GM23338 (cell line): ENCODE data around the gene MIDN. TPM values are rescaled to one million over a fixed set of nuclear protein-coding genes. Genes with fewer than 3 reads are reported as not detected.

ENCODE experiments used
- ATAC-seq: fragments of 200-7000 bp; cut with Tn5 transposase; 3 replicates; pipeline ENCODE4 v1.9.1; 2020
- DNase-seq: peaks from one replicate; pipeline ENCODE4 v3.0.0-alpha.2; 2015; ENCODE audit warnings: low spot score
- H2AFZ ChIP-seq: fragments of 200-600 bp; sonication (generic); 2 replicates; pipeline ENCODE4 v1.8.0; 2016; ENCODE audit warnings: antibody characterized with exemption, mild to moderate bottlenecking, moderate library complexity
- H3F3A ChIP-seq: fragments of 200-600 bp; sonication (generic); replicated peaks from 2 replicates; pipeline ENCODE4 v1.8.0; 2017; ENCODE audit warnings: antibody characterized with exemption, mixed run types, low read depth
- H3K27ac ChIP-seq: fragments of 200-600 bp; sonication (generic); 2 replicates; pipeline ENCODE4 v1.6.1; 2016; ENCODE audit warnings: low read depth
- H3K27me3 ChIP-seq: fragments of 200-600 bp; sonication (generic); 2 replicates; pipeline ENCODE4 v1.8.0; 2016; ENCODE audit warnings: mild to moderate bottlenecking, mixed run types, moderate library complexity; ENCODE audit not compliant: insufficient read depth
- H3K36me3 ChIP-seq: fragments of 200-600 bp; sonication (generic); 2 replicates; pipeline ENCODE4 v1.8.0; 2016; ENCODE audit warnings: mild to moderate bottlenecking; ENCODE audit not compliant: insufficient read depth
- H3K4me1 ChIP-seq: fragments of 200-600 bp; sonication (generic); 2 replicates; pipeline ENCODE4 v1.8.0; 2016; ENCODE audit warnings: mild to moderate bottlenecking, moderate library complexity; ENCODE audit not compliant: insufficient read depth
- H3K4me2 ChIP-seq: fragments of 200-600 bp; sonication (generic); 2 replicates; pipeline ENCODE4 v1.7.1; 2017; ENCODE audit warnings: mixed run types
- H3K4me3 ChIP-seq: fragments of 200-600 bp; sonication (generic); 2 replicates; pipeline ENCODE4 v1.6.1; 2016; ENCODE audit warnings: mixed run types
- H3K79me2 ChIP-seq: fragments of 200-600 bp; sonication (generic); replicated peaks from 2 replicates; pipeline ENCODE4 v1.8.0; 2017; ENCODE audit warnings: mild to moderate bottlenecking; ENCODE audit not compliant: insufficient read depth
- H3K9me2 ChIP-seq: fragments of 200-600 bp; sonication (generic); 2 replicates; pipeline ENCODE4 v1.8.0; 2017; ENCODE audit not compliant: insufficient read depth
- H4K20me1 ChIP-seq: fragments of 200-600 bp; sonication (generic); replicated peaks from 2 replicates; pipeline ENCODE4 v1.8.0; 2017; ENCODE audit warnings: mild to moderate bottlenecking; ENCODE audit not compliant: insufficient read depth
- H3K27ac Mint-ChIP-seq: 2 replicates; pipeline ENCODE4 v1.8.0; 2020; ENCODE audit warnings: inconsistent platforms, mild to moderate bottlenecking, moderate library complexity, mixed read lengths
- H3K27me3 Mint-ChIP-seq: 3 replicates; pipeline ENCODE4 v1.8.0; 2022; ENCODE audit warnings: low read depth, mild to moderate bottlenecking, moderate library complexity, mixed read lengths, inconsistent platforms; ENCODE audit not compliant: insufficient read depth, poor library complexity
- H3K36me3 Mint-ChIP-seq: 3 replicates; pipeline ENCODE4 v1.8.0; 2021; ENCODE audit warnings: low read depth, mild to moderate bottlenecking, inconsistent platforms, moderate library complexity, mixed read lengths
- H3K4me1 Mint-ChIP-seq: 3 replicates; pipeline ENCODE4 v1.8.0; 2020; ENCODE audit warnings: mild to moderate bottlenecking, inconsistent platforms, mixed read lengths
- H3K4me3 Mint-ChIP-seq: 3 replicates; pipeline ENCODE4 v1.8.0; 2021; ENCODE audit warnings: moderate library complexity, mild to moderate bottlenecking, inconsistent platforms, mixed read lengths
- H3K9me3 Mint-ChIP-seq: 3 replicates; pipeline ENCODE4 v1.8.0; 2020; ENCODE audit warnings: moderate library complexity, mild to moderate bottlenecking, inconsistent platforms, mixed read lengths
- CREB1 ChIP-seq: fragments of 250-450 bp; sonication (Bioruptor Pico); IDR thresholded peaks from 2 replicates; pipeline ENCODE4 v1.5.0; 2020; ENCODE audit warnings: low read depth, mild to moderate bottlenecking, moderate library complexity
- ETS1 ChIP-seq: IDR thresholded peaks from 2 replicates; pipeline ENCODE4 v1.6.1; 2016; ENCODE audit warnings: antibody characterized with exemption
- EZH2 ChIP-seq: fragments of 200-600 bp; sonication (generic); IDR thresholded peaks from one replicate; pipeline ENCODE4 v1.8.0; 2017; ENCODE audit warnings: antibody characterized with exemption, mild to moderate bottlenecking, low read depth; ENCODE audit not compliant: unreplicated experiment
- EZH2phosphoT487 ChIP-seq: fragments of 200-600 bp; sonication (generic); IDR thresholded peaks from one replicate; pipeline ENCODE4 v1.8.1; 2018; ENCODE audit warnings: antibody characterized with exemption; ENCODE audit not compliant: unreplicated experiment
- JUNB ChIP-seq: IDR thresholded peaks from one replicate; pipeline ENCODE4 v1.6.1; 2016; ENCODE audit warnings: antibody characterized with exemption; ENCODE audit not compliant: unreplicated experiment
- NANOG ChIP-seq: IDR thresholded peaks from 2 replicates; pipeline ENCODE4 v1.6.1; 2016; ENCODE audit warnings: antibody characterized with exemption, borderline replicate concordance
- POLR2AphosphoS5 ChIP-seq: IDR thresholded peaks from 2 replicates; pipeline ENCODE4 v1.6.1; 2016; ENCODE audit warnings: antibody characterized with exemption, low read depth
- STAT1 ChIP-seq: IDR thresholded peaks from one replicate; pipeline ENCODE4 v1.6.1; 2016; ENCODE audit warnings: antibody characterized with exemption; ENCODE audit not compliant: unreplicated experiment
- polyA plus RNA-seq: library from polyadenylated mRNA; unstranded; fragments of >200 nt; fragmentation: Nextera tagmentation; extraction: Ambion mirVana; gene quantifications from 2 replicates; pipeline ENCODE4 v1.2.1, GENCODE V29; 2016
- total RNA-seq: library from RNA; depleted of rRNA; stranded (reverse); fragments of >200 nt; shearing (Covaris generic); gene quantifications from 2 replicates; pipeline ENCODE4 v1.2.3, GENCODE V29; 2014
- TF ChIP-seq, protein P1 (sequence below), 2 experiments: fragments of 200-600 bp in 1 of 2; sonication (generic) in 1 of 2; conservative IDR thresholded peaks; 2 replicates each; pipeline versions ENCODE4 v1.5.1 to v1.6.1; 2016 to 2017; ENCODE audit warnings: antibody characterized with exemption in 2 of 2, low read depth in 2 of 2, mild to moderate bottlenecking in 2 of 2, moderate library complexity in 1 of 2

MIDN gene
- total and polyA plus RNA-seq, 2 experiments from 2014 or later: 28.6 to 113 TPM

DNA sequence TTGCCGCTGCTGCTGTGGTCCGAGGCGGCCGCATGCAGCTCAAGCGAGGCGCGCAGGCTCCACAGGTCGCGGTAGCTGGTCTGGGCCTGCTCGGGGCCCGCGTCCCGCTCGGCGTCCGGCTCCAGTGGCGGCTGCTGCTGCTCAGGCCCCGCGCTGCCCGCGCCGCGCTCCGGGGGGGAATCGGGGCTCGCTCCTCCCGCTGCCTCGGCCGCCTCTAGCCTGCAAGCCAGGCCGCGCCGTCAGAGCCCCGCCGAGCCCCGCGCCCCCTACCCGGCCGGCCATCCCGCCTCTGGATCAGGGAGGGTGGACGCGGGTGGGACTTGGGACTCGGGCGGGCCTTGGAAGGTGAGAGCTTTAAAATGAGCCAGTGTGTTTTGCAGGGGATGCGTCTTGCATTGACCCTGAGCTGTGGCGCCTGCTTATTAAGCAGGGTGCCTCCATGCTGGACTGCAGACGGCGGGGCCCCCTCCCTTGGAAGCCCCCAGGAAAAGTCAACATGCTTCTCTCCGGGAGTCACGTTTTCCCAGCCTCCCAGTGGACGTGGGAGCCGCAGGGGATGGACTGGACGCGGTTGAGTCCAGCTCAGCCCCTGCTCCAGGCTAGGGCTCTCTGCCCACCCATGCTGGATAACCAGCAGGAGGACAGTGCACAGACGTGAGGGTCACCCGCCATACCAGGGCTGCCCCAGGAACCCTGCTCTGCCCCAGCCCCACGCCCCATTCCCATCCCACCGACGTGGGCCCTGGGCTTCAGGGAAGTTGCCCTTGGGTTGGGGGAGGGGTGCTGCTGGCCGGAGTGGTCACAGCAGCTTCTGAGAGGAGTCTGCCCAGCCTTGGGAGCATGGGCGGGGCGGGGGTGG, 18.2 kb upstream of the MIDN start:
- H2AFZ ChIP-seq: no peak overlapping the region
- no peaks in the 10 kb centered on the region for H3K9me2 ChIP-seq
- H3K4me3 Mint-ChIP-seq: no peak overlapping the region
- no peak overlapping the region for H3K27ac Mint-ChIP-seq
- 0 out of 2 replicates have a peak, but pooled peaks cover 20% of the 10 kb centered on the region for H3F3A ChIP-seq
- DNase-seq (no peak), ATAC-seq (no peak)
- H3K36me3 Mint-ChIP-seq: peaks cover 8% of the 10 kb centered on the region
- no peaks in the 10 kb centered on the region for H3K4me1 ChIP-seq
- TF ChIP-seq JUNB (no peak), POLR2AphosphoS5 (no peak), EZH2phosphoT487 (no peak), ETS1 (no peak), EZH2 (no peak), CREB1 (CRISPR knock-in tag) (no peak)
- TF ChIP-seq, protein P1, sequence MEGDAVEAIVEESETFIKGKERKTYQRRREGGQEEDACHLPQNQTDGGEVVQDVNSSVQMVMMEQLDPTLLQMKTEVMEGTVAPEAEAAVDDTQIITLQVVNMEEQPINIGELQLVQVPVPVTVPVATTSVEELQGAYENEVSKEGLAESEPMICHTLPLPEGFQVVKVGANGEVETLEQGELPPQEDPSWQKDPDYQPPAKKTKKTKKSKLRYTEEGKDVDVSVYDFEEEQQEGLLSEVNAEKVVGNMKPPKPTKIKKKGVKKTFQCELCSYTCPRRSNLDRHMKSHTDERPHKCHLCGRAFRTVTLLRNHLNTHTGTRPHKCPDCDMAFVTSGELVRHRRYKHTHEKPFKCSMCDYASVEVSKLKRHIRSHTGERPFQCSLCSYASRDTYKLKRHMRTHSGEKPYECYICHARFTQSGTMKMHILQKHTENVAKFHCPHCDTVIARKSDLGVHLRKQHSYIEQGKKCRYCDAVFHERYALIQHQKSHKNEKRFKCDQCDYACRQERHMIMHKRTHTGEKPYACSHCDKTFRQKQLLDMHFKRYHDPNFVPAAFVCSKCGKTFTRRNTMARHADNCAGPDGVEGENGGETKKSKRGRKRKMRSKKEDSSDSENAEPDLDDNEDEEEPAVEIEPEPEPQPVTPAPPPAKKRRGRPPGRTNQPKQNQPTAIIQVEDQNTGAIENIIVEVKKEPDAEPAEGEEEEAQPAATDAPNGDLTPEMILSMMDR (conservative IDR thresholded peaks at IDR 0.05; ENCODE audit: low read depth in 2 of 2): no peak
- H3K27me3 Mint-ChIP-seq: peaks cover 5% of the 10 kb centered on the region
- peaks cover 4% of the 10 kb centered on the region for H4K20me1 ChIP-seq
- H3K79me2 ChIP-seq: no peaks in the 10 kb centered on the region
- H3K4me2 ChIP-seq: no peak overlapping the region
- H3K27ac ChIP-seq: no peak overlapping the region
- no peaks in the 10 kb centered on the region for H3K4me1 Mint-ChIP-seq
- H3K27me3 ChIP-seq: no peaks in the 10 kb centered on the region
- H3K4me3 ChIP-seq: no peak overlapping the region
- H3K9me3 Mint-ChIP-seq: no peaks in the 10 kb centered on the region
- no peaks in the 10 kb centered on the region for H3K36me3 ChIP-seq

DNA sequence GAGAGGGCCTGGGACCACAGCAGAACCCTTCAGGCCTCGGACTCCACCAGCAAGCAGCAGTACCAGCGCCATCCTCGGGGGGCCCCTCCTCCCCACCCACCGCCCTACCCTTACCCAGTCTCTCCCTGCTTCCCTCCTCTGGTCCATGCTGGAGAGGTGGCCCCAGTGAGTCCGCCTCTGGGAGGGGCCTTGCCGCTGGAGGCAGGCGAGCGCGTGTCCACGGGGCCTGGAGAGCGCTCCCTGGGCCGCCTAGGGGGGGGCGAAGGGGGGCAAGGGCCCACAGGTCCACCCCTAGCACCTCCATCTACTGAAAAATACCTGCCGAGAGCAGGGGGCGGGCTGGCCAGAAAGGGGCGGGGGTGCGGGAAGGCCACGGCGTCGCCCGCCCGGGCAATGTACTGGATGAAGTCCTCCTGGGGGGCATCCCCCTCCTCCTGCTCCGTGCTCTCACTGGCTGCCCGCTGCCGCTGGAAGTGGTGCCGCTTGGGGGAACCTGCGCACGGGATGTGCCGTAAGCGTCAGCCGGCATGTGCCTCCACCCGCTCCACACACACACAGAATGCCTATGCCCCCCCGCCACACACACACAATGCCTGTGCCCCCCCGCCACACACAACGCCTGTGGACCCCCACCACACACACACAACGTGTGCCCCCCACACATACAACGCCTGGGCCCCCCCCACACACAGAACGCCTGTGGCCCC, 17.4 kb upstream of the MIDN start:
- Mint-ChIP-seq H3K36me3 (peaks cover 8% of the 10 kb centered on the region), H3K27ac (no peak overlapping the region), H3K4me1 (no peaks in the 10 kb centered on the region), H3K4me3 (no peak overlapping the region), H3K27me3 (peaks cover 3% of the 10 kb centered on the region), H3K9me3 (no peaks in the 10 kb centered on the region)
- no peak overlapping the region for H3K4me3 ChIP-seq
- H3K9me2 ChIP-seq: no peaks in the 10 kb centered on the region
- H3K4me1 ChIP-seq: no peaks in the 10 kb centered on the region
- ATAC-seq (peak; percentile 61), DNase-seq (no peak)
- H3F3A ChIP-seq: 0 out of 2 replicates have a peak, but pooled peaks cover 18% of the 10 kb centered on the region
- H3K79me2 ChIP-seq: no peaks in the 10 kb centered on the region
- H3K36me3 ChIP-seq: no peaks in the 10 kb centered on the region
- H3K27ac ChIP-seq: no peak overlapping the region
- no peaks in the 10 kb centered on the region for H3K27me3 ChIP-seq
- no peak overlapping the region for H3K4me2 ChIP-seq
- peaks cover 4% of the 10 kb centered on the region for H4K20me1 ChIP-seq
- no peak overlapping the region for H2AFZ ChIP-seq
- TF ChIP-seq NANOG (no peak), CREB1 (CRISPR knock-in tag) (no peak), STAT1 (no peak), POLR2AphosphoS5 (no peak), ETS1 (no peak)
